Measurements from ENCODE around the gene INPP4B. TPM values are rescaled to one million over a fixed set of nuclear protein-coding genes. Genes with fewer than 3 reads are reported as not detected.

The INPP4B gene
- total RNA-seq, 2 donors from 2014 or later: 8.2 to 16.6 TPM

GRCh38 chr4:142567620-142568451 is 278.3 kb downstream of the INPP4B start:
- peak in 1 of 3 donors; percentile 27 for TF ChIP-seq POLR2A (IDR thresholded peaks at IDR 0.05)
- TF ChIP-seq CTCF (IDR thresholded peaks at IDR 0.05): no peak
- no peaks in the 10 kb centered on the region for H3K27me3 ChIP-seq
- DNase-seq (peak; percentile 52 to 86 (median 66)), ATAC-seq (peak; percentile 97)
- H3K36me3 ChIP-seq (replicated peaks in 1 of 2; ENCODE audit: insufficient read depth in 1 of 2, low read depth in 2 of 2): no peaks in the 10 kb centered on the region
- intact Hi-C loops (cut with DNase I): no loop called here
- peaks cover 28% of the 10 kb centered on the region for H3K4me1 ChIP-seq
- H3K9me3 ChIP-seq: no peaks in the 10 kb centered on the region
- no peak overlapping the region for H3K4me3 ChIP-seq
- 7 to 13% methylated on average over 4 of the region's 4 CpGs for WGBS, 2 donors
- peak overlapping the region; percentile 60 to 87 (median 84) for H3K27ac ChIP-seq

DNA sequence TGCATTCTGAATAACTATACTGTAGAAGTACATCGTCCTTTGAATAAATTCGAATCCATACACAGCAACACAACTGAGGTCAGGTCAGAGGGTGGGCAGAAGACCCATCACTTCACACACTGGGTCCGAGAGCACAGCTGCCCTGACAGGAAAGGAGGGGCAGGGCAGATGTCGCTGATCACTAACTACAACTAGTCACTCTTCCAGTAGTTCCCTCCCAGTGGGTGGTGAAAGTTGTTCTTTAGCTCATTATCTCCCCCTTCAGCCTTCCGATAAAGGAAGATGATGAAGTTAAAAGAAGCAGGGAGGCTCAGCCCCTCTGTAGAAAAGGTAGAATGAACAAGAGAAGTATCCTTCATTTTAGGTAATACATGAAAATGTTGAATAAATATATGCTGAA is 278.9 kb downstream of the INPP4B start:
- 50 to 65% methylated on average over 5 of the region's 5 CpGs for WGBS, 2 donors
- ATAC-seq: no peak
- peak in 1 of 4 donors; percentile 11 for DNase-seq

GRCh38 chr4:142566777-142567176 is 279.3 kb downstream of the INPP4B start:
- Histone ChIP-seq H3K27me3 (no peaks in the 10 kb centered on the region), H3K4me3 (no peak overlapping the region), H3K9me3 (no peaks in the 10 kb centered on the region), H3K4me1 (peaks cover 28% of the 10 kb centered on the region), H3K27ac (peak overlapping the region in 3 of 4 donors; percentile 84 to 87 (median 84)), H3K36me3 (replicated peaks in 1 of 2; ENCODE audit: insufficient read depth in 1 of 2, low read depth in 2 of 2) (no peaks in the 10 kb centered on the region)
- ATAC-seq: no peak
- intact Hi-C loops (cut with DNase I): no loop called here
- TF ChIP-seq POLR2A (IDR thresholded peaks at IDR 0.05): no peak
- no peak for TF ChIP-seq CTCF (IDR thresholded peaks at IDR 0.05)
- DNase-seq: no peak
- WGBS, 2 donors: 67 to 80% methylated on average over 4 of the region's 4 CpGs

More for the DNA sequence above, 278.9 kb downstream of the INPP4B start:
- no peaks in the 10 kb centered on the region for H3K36me3 ChIP-seq (replicated peaks in 1 of 2; ENCODE audit: insufficient read depth in 1 of 2, low read depth in 2 of 2)
- H3K4me3 ChIP-seq: no peak overlapping the region
- peak overlapping the region; percentile 60 to 87 (median 84) for H3K27ac ChIP-seq
- H3K4me1 ChIP-seq: peaks cover 28% of the 10 kb centered on the region
- H3K27me3 ChIP-seq: no peaks in the 10 kb centered on the region
- intact Hi-C loops (cut with DNase I): no loop called here
- TF ChIP-seq CTCF (IDR thresholded peaks at IDR 0.05) (no peak), POLR2A (IDR thresholded peaks at IDR 0.05) (no peak)
- H3K9me3 ChIP-seq: no peaks in the 10 kb centered on the region

GRCh38 chr4:142566243-142566642 is 279.9 kb downstream of the INPP4B start:
- Histone ChIP-seq H3K36me3 (replicated peaks in 1 of 2; ENCODE audit: insufficient read depth in 1 of 2, low read depth in 2 of 2) (no peaks in the 10 kb centered on the region), H3K27me3 (no peaks in the 10 kb centered on the region), H3K4me1 (peaks cover 28% of the 10 kb centered on the region), H3K9me3 (no peaks in the 10 kb centered on the region), H3K4me3 (no peak overlapping the region), H3K27ac (peak overlapping the region in 3 of 4 donors; percentile 16 to 87 (median 84))
- ATAC-seq (no peak), DNase-seq (no peak)
- intact Hi-C loops (cut with DNase I): no loop called here
- TF ChIP-seq CTCF (IDR thresholded peaks at IDR 0.05): no peak
- no peak for TF ChIP-seq POLR2A (IDR thresholded peaks at IDR 0.05)

Data from body of pancreas (tissue), 4 donors.